Adrenal gland (tissue), 5 donors: ENCODE measurements around the gene PACSIN1.

Experiments used
- POLR2A ChIP-seq, 2 donors: fragments of 450-650 bp; IDR thresholded peaks; one replicate each; pipeline ENCODE4 v1.6.1; 2017; ENCODE audit warnings: antibody characterized with exemption in 2 of 2, mild to moderate bottlenecking in 2 of 2, moderate library complexity in 1 of 2
- TF ChIP-seq, protein P1 (sequence below), 6 experiments: fragments of 450-650 bp in 4 of 6; fragments of 200-600 bp in 2 of 6; sonication (generic) in 1 of 6; IDR thresholded peaks; 1 replicate in 5 of 6; 2 replicates in 1 of 6; pipeline versions ENCODE4 v1.5.1 to v1.8.0; 2016 to 2021; ENCODE audit warnings: antibody characterized with exemption in 6 of 6, mild to moderate bottlenecking in 2 of 6, moderate library complexity in 1 of 6
- donor health status: DM: no; HTN: no; CAD: no.

DNA sequence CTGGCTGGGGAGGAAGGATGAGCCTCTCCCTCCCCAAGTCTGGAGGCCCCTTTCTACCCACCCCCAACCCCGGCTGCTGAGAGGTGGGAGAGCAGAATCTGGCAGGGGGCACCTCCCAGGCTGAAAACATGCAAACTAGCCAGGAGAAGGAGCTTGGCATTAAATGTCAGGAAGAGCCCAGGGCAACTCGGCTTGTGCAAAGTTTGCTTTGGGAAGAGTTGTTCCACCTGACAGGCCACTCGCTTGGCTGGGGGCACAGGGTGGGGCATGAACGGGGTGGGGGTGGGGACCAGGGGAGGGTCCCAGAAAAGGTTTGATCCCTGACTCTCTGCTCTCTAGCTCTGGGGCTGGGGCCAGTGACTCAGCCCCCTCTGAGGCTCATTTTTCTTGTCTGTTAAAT lies 87.3 kb downstream of the PACSIN1 start:
- TF ChIP-seq, protein P1, sequence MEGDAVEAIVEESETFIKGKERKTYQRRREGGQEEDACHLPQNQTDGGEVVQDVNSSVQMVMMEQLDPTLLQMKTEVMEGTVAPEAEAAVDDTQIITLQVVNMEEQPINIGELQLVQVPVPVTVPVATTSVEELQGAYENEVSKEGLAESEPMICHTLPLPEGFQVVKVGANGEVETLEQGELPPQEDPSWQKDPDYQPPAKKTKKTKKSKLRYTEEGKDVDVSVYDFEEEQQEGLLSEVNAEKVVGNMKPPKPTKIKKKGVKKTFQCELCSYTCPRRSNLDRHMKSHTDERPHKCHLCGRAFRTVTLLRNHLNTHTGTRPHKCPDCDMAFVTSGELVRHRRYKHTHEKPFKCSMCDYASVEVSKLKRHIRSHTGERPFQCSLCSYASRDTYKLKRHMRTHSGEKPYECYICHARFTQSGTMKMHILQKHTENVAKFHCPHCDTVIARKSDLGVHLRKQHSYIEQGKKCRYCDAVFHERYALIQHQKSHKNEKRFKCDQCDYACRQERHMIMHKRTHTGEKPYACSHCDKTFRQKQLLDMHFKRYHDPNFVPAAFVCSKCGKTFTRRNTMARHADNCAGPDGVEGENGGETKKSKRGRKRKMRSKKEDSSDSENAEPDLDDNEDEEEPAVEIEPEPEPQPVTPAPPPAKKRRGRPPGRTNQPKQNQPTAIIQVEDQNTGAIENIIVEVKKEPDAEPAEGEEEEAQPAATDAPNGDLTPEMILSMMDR (IDR thresholded peaks at IDR 0.05) = no peak
- no peak for TF ChIP-seq POLR2A (IDR thresholded peaks at IDR 0.05)
